ENCODE results near the gene TLL2.
"Not testable (repeated sequence)": the region's sequence is repeated elsewhere in the genome, so short reads cannot be mapped to it uniquely, and the experiment has no call there.

TLL2 gene

DNA sequence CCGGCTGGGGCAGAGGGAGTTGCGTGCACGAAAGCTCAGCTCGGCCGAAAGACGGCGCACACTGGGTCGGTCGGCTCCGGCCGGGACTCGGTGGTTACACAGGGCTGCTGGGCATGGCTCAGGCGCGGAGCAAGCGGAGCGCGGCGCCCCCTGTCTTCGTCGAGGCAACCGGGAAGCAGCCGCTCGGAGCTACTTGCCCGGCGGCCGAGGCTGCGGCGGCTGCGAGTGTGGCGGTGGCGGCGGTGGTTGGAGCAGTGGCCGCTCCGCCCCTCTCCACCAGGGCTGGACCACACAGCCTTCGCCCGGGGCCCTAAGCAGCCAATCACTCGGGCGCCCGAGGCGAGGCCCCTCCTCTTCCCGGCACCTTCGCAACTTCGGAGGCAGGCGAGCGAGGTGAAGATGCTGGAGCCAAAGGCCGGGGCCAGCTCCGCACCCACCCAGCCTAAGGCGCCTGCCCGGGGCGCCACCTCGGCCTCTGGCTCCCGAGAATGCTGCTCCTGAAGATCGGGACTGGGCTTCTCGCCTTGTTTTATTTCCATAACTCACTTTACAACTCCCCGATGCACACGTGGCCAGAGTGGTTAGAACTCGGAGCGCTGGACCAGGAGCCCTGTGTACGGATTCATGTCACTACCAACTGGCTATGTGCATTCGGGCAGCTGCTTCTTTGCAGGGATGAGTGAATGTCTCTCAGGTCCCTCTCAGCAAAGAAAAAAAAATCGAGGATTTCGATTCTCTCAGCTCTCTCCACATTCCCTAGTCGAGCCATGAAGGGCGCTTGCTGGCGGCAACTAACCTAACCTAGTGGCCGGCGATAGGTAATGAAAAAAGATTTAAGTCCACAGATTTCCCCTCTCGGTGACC, at the start of gene TLL2:
Gene TLL2 (minus strand): TSS at position 229 of the 864 bp plus-strand sequence. CDS start 241 bp downstream, outside the sequence.
- peak in 56 of 58 donors; percentile 41 to 93 (median 82) for DNase-seq

GRCh38 chr10:96560966-96561887, 47.5 kb upstream of the TLL2 start:
- DNase-seq, result no peak

DNA sequence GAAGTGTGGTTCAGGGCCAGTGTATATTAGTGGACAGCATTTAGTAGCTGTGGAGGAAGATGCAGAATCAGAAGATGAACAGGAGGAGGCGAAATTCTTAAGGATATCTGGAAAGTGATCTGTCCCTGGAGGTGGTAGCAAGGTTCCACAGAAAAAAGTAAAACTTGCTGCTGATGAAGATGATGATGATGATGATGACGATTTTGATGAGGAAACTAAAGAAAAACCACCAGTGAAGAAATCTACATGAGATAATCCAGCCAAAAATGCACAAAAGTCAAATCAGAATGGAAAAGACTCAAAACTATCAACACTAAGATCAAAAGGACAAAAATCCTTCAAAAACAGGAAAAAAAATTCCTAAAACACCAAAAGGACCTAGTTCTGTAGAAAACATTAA, 46.8 kb upstream of the TLL2 start:
- DNase-seq, result no peak

DNA sequence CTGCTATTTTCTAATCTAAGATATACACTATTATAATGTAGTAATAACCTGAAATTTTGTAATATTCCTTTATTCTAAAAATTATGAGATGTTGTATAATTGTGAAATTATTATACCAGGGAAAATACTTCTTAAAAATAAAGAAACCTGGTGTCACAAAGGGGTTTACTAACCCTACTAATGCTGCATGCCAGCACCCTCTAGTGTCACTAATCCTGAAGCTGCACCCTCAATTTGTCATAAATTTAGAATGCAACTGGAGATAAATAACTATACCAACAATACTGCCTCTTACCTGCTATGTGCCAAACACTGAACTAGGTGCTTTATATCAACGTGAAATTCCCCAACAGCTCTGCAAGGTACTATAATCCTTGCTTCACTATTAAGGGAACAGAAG, 42.3 kb upstream of the TLL2 start:
- DNase-seq, result peak in 4 of 58 donors; percentile 2 to 12 (median 4)

DNA sequence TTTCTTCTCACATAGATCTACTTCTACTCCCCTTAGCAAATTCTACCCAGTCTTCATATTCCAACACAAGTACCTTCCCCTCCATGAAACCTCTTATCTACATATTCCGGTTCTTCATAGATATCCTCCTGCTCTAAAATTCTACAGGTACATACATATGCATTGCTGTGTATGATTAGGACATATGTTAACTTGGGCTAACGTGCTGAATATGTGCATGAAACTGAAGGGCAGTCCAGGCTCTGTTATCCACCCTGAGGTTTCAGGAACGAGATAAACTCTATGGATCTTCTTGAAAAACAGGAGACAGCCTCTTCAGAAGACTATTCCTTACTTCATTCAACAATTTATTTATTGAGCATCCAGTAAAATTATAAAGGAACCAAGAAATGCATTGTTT, 41.6 kb upstream of the TLL2 start:
- DNase-seq, result no peak

DNA sequence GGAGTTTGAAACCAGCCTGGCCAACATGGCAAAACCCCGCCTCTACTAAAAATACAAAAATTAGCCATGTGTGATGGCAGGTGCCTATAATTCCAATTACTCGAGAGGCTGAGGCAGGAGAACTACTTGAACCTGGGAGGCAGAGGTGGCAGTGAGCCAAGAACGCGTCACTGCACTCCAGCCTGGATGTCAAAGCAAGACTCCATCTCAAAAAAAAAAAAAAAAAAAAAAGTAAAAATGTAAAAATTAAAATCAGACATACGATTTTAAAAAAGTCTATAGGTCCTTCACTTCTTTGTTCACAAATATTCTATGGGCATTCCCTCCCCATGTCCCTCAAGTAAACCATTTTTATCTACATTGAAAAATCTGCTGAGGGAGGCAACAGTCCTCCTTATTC, 34.9 kb upstream of the TLL2 start:
- no peak for DNase-seq

- not testable (repeated sequence) for DNase-seq
Measured at GRCh38 chr10:96545558-96545957, 31.8 kb upstream of the TLL2 start.

- no peak for DNase-seq
Measured at GRCh38 chr10:96541921-96542320, 28.2 kb upstream of the TLL2 start.

DNA sequence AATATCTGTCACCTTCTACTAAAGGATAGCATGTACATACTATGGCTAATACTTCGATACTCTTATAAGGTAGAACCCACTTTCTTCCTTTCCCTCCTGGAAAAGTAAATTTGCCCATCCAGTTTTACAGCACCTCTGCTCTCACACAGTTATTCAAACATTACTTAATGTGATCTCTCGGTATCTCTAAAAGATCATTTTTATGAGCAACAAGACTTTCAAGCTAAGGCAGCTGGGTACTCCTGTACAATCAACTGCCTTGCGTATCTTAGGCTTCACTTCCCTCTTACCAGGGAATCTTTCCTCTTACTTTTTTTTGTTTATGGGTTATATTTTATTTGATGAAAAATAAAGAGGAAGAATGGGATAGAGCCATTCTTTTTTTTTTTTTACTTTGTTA, 26.5 kb upstream of the TLL2 start:
- no peak for DNase-seq

DNA sequence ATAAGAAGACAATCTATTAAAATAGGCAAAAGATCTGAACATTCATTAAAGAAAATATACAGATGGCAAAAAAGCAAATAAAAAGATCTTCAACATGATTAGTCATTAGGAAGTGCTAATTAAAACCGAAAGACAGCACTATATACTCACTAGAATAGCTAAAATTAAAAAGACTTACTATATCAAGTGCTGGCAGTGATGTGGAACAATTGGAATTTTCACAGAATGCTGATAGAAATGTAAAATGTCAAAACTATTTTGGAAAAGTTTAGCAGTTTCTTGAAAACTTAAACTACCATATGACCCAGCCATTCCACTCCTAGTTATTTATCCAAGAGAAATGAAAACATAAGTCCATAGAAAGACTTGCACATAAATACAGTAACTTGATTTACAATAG, 25.0 kb upstream of the TLL2 start:
- no peak for DNase-seq

DNA sequence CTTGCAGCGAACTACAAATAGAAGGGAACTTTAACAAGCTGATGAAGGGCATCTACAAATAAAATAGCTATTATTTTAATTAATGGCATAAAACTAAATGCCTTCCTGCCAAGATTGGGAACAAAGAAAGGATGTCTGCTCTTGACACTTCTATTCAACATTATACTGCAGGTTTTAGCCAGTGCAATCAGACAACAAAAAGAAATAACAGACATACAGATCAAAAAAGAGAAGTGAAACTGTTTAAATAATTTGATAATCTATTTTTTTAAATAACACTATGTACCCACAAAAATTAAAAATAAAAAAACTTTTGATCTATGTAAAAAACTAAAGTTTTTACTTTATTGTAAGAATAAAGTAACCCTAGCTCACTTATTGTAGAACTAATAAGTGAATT, 22.4 kb upstream of the TLL2 start:
- DNase-seq, result no peak

- DNase-seq, result no peak
Measured at GRCh38 chr10:96532523-96532922, 18.8 kb upstream of the TLL2 start.

DNA sequence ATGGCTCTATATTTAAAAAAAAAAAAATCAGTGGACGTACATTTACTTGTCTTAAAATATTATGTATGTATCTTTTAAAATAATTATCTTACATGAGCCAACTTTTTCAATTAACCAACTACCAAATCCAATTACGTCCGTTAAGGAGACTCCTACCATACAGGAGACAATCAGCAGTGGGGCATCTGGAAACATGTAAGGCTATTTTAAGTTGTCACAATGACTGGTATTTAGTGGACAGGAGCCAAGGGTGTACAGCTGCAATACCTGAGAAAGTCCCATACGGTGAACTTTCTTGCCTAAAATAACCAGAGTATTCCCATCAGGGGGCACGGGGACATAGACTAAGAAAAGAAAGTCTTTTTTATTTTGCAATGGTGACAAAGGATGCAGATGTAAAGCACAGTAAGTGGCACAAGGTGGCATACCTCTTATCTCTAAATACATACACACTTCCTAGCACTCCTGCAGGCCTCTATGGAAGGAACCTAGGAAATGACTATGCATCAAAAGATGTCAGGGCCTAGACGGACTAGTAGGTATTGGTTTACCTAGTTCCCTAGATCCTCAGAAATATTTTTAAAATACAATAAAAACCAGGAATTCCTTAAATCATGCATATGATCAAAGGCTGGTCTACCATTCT, 16.0 kb upstream of the TLL2 start:
- DNase-seq, result no peak

- no peak for DNase-seq
Measured at GRCh38 chr10:96524741-96525140, 11.0 kb upstream of the TLL2 start.

DNA sequence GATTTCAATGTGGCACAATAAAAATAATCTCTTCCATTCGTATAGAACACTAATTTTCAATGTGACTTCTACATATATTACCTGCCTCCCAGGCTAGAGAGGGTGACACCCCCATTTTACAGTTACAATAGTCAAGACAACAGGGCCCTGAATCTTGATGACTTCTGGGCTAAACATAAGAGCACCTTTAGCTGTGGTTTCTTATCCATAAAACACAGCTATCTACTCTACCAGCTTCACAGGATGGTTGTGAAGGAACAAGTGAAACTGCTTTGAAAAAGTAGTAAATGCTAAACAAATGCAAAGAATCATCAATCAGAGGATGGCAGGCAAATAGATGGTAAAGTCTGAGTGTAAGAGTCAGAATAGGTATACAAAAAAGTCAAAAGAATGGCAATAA, 3.6 kb upstream of the TLL2 start:
- DNase-seq, result no peak

DNA sequence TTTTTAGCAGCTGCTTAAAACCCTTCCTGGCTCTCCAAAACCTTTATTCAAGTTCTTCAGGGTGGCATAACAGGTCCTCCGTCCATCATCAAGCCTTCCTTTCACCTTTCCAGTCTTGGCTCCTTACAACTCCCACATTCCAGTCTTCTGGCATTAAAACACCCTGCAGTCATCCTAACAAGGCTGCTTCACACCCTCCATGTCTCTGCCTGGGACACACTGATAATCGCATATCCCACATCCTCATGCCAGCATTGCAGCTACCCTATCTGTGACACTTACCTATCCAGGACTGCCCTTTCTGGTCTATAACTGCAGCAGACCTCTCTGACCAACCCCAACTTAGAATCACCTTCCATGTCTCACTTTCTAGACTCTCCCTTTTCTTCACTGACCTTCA, 2.6 kb upstream of the TLL2 start:
- no peak for DNase-seq

DNA sequence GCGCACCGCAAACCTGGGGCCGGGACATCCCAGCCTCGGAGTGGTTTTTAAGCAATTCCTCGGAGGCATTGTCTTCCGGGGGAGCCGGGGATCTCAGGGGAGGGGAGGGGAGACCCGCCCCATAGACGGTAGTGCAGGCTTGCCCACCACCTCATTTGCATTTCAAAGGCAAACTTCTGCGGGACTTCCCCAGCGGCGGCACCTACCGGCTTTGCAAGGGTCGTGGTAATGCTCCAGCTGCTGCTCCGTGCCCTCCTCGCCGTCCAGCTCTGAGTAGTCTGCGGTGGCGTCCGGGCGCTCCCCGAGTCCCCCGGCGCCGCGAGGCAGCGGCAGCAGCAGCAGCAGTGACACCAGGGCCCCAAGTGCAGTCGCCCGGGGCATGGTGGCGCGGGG, 425 bp downstream of the TLL2 start:
- DNase-seq, result no peak

- DNase-seq, result peak in 15 of 58 donors; percentile 5 to 43 (median 15)
Measured at GRCh38 chr10:96512524-96513304, 1.0 kb downstream of the TLL2 start.

DNA sequence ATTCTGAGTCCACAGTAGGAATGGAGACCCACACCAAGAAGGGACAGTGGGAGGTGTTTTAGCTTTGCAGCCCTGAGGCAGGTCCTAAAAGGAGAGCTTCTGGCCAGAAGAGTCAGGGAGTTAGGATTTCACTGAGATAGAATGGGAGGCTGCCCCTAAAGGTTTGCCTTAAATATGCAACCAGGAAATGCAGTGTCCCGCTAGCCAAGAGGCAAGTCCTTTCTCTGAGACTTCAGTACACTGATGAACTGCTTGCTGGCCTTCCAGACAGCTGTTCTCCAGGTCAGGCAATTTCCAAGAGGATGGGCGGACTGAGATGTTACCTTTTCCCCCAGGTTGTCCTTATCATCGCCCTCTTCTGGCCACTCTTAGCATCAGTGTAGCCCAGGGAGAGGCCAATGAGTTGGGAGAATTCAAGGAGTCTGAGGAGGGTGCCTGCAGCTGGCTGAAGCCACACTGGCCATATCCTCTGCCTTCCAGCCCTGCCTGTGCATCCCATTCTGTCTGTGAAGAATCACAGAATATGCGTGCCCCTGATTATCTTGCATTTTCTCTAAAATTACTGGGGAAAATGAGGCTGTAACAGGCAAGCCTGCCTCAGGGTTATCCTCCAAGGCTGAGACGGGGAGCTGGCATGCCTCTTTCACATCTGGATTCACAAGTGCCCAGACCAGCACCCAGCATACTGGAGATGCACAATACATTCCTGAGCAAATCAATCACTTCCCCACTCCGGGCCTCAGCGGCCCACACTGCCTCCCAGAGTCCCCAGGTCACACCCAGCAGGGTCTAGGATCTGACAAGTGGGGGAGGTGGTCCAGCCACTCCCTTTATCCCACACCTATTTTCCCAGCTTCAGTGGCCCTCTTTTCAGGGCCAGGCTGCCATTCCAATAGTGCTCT, 2.4 kb downstream of the TLL2 start:
- peak in 9 of 58 donors; percentile 2 to 44 (median 10) for DNase-seq
